ENCODE results near the gene KCNC4. TPM values are rescaled to one million over a fixed set of nuclear protein-coding genes. Genes with fewer than 3 reads are reported as not detected.

KCNC4 gene
- total RNA-seq = 12.8 TPM
- long read RNA-seq, partial matches to known transcripts = 2 of 15 reads
- long read RNA-seq, other reads (novel, unspliced or antisense) = 11 of 15 reads

DNA sequence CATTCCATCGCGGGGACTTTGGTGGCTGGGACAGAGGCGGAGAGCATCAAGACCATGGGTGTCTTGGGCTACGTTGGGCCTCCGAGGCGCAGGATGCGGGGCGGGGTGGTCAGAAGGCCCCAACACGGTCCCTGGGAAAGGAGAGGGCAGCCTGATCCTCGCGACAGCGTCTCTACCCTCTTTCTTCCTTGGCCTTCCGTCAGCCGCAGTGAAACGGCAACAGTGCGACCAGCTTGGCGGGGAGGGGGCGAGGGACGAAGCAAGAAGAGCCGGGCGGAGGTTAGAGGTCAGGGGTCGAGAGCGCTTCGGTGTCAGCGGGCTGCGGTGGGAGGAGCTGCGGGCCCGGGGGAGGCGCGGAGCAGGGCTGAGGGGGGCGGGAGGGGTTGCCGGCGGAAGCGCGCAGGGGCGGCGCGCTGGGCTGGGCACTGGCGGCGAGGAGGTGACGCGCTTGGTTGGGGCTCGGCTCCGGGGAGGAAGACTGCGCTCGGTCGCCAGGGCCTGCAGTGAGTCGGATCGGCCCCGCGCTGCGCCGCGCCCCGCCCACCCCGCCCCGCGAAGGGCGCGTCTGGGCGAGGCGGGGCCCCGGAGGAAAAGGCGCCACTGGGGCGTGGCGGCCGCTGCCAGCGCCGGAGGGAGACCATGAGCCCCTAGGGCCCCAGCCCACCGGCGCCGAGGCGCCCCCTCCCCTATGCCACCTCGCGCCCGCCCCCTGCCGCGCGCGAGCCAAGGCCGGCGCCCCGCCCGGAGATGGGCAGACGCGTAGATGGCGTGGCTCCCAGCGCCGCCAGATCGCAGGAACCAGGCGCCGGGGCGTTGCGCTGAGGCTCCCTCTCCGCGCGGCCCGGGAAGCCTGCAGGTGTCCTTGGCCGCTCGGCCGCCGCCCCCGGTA lies at the start of gene KCNC4:
KCNC4 (plus strand) TSS at position 600 of the 889 bp plus-strand sequence. CDS start 1,186 bp downstream, outside the sequence.
- peak; percentile 97 for DNase-seq (ENCODE audit: low spot score)

DNA sequence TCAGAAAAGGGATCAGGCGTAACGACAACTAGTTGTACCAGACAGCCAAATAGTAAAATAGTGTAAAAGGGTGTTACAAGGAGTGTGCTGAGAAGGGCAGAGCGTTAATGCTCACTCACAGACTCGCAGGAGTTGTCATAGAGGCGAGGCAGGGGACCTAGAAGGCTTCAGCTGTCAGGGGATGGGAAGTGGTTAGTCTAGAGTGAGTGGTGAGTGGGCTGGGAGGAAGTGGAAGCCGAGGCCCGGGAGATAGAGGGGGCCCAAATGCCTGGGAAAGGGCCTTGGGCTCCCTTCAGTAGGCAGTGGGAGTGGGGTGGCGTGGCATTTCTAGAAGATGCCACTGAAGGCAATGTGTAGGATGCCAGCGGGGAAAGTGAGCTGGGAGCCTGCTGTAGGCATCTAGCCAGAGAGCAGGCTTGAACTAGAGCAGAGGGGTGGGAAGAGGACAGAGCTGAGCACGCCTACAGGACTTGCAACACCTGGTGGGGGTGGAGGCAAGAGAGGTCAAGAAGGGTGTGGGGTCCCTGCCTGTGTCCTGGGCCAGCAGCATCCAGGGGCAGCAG lies 49.5 kb upstream of the KCNC4 start:
- no peak for DNase-seq (ENCODE audit: low spot score)

DNA sequence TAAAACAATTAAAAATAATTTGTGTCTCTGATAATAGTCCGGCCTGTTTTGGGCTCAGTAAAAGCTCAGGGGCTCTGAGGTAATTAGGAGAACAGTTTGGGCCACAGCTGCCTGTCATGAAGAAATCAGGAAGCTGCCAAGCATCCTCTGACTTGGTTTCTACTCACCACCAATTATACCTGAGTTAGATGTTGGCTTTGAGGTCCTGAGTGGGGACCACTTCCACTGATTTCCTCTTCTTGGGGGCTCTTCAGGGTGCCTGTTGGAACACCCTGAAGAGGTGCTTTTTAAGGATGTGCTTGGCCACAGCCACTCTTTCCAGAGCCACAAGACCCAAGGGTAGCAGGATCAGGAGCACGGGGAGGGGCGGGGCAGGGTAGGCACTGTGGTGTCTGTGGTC lies 48.9 kb upstream of the KCNC4 start:
- no peak for DNase-seq (ENCODE audit: low spot score)

DNA sequence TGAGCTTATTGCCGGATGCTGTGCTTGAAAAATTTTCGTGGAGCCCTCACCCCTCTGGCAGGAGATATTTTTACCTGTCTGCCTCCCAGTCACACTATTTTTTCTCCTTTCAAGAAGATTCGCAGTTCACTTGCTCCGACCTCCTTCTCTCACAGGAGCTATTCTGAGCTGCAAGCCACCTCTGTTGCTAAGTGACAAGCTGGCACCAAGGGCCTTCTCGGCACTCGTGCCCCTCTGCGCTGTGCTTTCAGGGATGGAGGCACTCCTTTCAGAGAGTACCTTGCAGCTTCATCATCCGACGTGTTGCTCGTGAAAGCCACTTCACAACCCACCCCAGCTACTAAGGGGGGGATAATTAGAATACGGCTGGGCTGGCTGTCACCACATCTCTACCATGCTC lies 48.3 kb upstream of the KCNC4 start:
- no peak for DNase-seq (ENCODE audit: low spot score)

DNA sequence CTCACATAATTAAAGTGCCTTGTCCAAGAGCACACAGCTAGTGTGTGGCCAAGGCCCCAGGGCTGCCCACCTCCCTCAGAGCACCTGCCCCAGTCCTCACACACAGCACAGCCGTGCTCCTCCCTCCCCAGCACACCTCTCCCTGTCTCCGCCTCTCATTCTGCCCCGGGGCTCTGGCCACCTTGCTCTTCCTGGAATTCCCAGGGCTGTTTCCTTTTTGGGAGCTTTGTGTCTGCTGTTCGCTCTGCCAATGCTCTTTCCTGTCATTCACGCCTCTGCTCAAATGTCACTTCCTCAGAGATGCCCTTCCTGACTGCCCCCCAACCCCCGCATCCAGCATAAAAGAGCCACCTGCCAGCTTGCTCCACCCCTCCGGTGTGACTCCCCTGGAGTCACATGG lies 46.5 kb upstream of the KCNC4 start:
- no peak for DNase-seq (ENCODE audit: low spot score)

DNA sequence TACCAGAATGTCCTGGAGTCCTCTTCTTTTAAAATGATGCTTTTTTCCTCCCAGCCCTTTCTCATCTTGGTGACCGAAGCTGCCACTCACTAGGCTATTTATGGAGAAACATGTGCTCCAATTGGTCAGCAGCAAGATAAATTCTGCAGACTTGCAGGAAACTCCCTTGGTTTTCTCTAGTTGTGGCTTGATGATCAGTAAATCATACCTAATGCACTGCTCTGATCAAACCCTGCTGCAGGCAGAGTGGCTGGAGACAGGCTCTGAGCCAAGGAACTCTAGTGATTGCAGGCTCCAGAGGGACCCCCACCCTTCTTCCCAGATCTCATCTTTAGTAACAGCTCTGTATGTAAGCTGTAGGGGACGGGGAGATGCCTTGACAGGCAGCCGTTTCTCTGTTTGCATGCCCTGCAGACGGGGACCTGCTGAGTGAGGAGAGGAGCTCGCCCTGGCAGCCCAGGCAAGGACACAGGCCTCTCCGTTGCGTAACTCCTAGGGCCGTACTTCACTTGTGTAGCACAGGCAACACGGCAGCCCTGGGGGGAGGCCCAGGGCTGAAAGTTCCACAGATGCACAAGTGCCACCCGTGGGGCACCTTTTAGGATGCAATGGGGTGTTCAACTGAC lies 45.3 kb upstream of the KCNC4 start:
- no peak for DNase-seq (ENCODE audit: low spot score)

DNA sequence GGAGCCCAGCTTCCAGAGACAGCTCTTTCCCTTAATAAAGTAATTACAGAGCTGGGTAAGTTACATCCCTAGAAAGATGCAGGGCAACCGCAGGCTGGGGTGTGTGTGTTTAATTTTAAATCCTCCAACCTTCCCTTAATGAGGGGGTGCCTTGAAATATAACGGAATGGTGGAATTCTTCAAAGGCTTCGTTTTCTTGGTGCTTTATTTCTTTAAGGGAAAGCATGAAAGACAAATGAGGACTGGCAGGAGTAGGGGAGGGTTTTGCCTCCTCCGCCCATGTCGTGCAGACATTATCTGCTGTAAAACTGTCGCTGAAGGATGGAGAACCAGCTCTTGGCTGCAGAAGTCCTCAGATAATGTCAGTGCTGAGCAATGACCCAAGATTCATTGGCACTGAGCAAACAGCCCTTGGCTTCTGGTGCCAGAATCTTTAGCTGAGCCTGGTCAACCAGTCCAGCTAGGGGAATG lies 44.3 kb upstream of the KCNC4 start:
- no peak for DNase-seq (ENCODE audit: low spot score)

DNA sequence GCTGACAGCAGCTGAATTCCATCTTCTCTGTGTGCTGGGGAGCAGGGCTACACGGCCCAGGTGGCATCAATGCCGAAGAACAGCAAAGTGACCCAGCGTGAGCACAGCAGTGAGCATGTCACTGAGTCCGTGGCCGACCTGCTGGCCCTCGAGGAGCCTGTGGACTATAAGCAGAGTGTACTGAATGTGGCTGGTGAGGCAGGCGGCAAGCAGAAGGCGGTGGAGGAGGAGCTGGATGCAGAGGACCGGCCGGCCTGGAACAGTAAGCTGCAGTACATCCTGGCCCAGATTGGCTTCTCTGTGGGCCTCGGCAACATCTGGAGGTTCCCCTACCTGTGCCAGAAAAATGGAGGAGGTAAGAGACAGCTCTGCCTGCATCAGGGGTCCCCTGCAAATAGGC lies 43.3 kb upstream of the KCNC4 start:
- DNase-seq (ENCODE audit: low spot score) = no peak

DNA sequence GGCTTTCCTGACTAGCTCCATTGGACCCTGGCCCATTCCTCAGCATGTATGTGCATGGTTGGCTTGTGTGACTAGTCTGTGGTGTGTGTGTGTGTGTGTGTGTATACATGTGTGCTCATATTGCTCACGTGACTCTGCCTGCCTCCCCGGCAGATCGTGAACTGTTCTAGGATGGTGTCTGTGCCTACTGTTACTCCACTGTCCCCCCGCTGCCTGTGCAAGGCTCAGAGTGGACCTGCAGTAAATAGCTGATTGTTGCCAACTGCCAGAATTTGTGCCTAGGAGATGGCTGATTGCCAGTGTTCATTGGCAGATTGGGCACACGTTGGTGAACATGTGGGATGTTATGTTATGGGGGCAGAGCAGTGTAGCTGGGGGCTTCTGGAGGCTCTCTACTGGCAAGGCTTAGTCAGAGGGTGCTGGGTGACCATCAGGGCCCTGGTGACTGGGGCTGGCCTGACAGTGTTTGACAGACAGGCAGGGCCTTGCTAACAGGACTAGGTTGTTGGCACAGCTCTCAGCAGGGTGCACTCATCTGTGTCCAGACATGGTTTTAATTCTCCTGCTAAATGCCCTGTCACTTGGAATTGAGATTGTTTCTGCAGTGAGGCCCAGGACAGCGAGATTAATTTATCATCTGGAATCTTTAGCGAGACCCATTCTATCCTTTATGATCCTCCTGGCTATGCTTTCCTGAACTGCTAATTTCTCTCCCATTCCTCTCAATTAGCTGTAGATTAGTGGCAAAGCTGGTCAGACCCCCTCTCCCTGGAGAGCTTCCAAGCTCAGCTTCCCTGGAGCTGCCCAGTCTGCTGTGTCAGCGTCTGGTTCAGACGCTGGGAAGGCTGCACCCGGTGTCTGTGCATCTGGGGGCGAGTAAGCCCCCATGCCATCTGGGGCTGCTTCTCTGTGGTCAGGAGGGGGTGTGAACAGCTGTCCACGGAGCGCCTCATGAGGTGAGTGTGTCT lies 39.1 kb upstream of the KCNC4 start:
- no peak for DNase-seq (ENCODE audit: low spot score)

DNA sequence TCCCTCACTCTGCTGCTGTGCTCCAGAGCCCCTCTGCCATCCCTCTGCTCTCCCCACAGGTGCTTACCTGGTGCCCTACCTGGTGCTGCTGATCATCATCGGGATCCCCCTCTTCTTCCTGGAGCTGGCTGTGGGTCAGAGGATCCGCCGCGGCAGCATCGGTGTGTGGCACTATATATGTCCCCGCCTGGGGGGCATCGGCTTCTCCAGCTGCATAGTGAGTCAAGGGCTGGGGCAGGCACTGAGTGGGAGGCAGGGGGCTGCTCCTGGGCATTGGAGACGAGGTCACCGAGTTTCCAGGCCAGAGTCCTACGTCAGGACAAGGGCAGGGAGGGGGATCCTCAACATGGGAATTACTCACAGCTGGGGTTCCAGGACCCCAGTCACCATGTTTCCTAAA lies 38.1 kb upstream of the KCNC4 start:
- no peak for DNase-seq (ENCODE audit: low spot score)

DNA sequence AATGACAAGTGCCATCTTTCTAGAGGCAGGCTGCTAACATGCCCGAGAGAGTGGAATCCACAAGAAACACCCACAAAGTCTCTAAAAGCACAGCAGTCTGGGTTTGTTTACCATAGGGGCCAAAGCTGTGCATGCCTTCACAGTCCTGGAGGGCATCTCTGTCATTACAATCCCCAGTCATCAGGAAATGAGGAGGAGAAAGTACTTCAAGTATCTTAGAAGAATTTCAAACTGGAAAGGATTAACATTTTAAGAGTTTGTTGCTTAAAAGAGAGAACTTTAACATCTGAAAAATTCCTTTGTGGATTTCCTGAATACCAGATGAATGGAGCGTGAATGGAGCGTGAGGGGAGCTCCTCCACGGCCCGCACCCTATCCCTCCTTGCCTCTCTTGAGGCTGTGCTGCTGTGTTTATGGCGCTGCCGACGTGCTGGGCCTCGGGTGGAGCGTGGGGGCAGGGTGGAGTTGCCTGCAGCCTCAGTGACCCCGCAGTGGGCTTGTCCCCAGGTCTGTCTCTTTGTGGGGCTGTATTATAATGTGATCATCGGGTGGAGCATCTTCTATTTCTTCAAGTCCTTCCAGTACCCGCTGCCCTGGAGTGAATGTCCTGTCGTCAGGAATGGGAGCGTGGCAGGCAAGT lies 36.5 kb upstream of the KCNC4 start:
- no peak for DNase-seq (ENCODE audit: low spot score)

DNA sequence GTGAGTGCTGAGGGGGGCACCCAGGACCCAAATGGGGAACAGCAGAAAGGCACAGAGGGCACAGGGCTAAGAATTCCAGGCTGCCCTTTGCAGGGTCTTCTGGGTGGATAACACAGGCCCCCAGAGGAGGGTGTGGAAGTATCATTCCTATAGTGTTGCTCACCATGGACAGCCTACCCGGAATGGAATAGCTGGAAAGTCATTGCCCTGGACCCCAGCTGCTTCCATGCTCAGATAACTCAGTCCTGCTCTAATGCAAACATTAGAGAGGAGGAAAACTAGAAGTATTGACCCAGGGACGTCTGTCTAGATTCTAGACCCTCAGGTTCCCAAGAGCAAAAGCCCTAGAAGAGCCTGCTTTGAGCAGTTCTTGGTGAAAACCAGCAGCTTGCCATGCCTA lies 35.2 kb upstream of the KCNC4 start:
- DNase-seq (ENCODE audit: low spot score) = no peak

DNA sequence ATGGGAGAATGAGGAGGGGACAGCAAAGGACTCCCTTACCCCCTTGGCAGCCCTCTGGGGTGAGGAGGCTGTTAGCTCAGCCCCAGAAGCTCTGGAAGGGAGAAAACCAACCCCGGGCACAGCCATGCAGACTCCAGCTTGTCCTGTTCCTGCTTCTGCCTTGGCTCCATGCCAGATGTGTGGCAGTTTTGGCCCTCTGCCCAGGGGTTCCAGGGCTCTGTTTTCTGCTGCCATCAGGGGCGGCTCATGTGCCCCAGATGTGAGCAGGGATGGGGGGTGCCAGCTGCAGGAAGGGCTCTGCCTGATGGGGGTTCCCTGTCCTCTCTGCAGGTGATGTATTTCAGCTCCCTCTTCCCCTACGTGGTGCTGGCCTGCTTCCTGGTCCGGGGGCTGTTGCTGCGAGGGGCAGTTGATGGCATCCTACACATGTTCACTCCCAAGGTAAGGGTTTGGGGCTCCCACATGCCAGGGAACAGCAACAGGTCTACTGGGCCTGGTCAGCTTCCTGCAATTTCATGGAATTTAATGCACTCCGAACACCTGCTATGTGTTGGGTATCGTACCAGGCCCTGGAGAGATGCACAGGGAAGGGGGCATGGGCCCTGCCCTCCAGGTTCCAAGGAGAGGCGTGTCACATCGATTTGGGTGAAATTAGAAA lies 33.7 kb upstream of the KCNC4 start:
- DNase-seq (ENCODE audit: low spot score) = no peak

DNA sequence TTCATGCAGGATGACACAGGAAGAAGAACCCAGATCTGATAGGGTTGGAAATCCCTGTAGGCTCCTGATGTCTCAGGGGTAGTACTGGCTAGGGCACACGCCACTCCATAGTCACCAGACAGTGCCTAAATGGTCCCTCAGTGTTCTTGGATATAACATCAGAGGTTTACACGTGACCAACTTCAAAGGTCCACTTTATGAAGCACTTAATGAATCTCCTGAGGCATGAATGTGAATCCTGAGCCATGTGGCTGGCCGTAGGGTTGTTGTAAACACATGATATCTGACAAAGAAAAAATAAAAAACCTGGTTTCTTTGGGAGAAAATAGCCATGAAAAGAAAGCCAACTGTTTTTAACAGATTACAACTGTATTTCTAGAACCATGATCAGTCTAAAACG lies 32.3 kb upstream of the KCNC4 start:
- no peak for DNase-seq (ENCODE audit: low spot score)

DNA sequence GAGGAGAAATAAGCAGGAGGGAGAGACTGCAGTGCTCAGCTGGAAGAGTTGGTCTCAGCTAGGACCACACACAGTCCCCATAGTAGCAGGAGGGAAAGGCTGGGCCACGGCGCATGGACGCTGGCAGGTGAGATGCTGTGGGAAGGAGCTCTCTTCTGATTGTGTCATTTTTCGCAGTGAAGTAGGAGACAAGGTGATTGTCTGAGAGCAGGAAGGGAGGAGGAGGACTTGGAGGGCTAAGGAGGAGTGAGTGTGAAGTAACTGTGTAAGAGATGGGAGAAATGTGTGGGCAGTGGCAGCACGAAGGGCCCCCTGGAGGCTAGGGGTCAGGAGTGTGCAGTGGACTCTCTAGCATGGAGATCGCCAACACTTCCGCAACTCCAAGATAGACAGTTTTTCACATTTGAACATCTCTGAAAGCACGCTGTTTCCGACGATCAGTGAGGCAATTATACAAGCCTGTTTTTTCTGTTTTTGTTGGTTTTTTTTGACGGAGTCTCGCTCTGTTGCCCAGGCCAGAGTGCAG lies 26.4 kb upstream of the KCNC4 start:
- no peak for DNase-seq (ENCODE audit: low spot score)

DNA sequence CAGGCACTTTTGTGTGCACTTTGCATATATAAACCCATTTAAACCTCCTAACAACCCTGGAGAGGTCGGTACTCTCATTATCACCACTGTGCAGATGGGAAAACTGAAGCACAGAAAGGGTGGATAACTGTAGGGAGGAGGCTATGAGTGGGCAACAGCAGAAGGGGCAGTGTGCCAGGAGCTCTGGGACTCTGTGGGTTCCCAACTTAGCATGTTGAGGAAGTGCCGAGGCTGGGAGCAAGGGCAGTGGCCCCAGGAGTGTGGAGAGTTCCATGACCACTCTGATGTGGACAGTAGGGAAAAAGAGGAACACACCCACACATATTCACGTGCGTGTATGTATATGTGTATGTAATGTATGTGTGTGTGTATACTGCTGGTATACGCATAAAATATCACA lies 25.7 kb upstream of the KCNC4 start:
- DNase-seq (ENCODE audit: low spot score) = no peak

DNA sequence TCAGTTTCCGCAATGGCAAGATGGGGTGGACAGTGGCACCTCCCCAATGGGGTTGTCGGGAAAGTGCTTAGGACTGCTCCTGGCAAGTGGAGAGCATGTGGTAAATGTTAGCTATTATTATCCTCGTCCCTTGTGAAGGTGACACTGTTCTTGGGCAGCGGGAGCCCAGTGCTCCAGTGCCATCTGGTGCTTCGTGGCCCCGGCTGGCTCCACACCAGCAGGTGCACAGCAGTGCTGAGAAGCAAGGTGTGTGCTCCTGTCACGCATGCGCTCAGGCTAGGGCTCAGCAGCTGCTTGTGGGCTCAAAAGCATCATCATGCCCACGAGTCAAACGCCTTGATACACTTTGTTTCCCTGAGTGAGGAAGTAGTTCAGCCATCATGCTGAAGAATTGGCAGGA lies 24.9 kb upstream of the KCNC4 start:
- DNase-seq (ENCODE audit: low spot score) = no peak

DNA sequence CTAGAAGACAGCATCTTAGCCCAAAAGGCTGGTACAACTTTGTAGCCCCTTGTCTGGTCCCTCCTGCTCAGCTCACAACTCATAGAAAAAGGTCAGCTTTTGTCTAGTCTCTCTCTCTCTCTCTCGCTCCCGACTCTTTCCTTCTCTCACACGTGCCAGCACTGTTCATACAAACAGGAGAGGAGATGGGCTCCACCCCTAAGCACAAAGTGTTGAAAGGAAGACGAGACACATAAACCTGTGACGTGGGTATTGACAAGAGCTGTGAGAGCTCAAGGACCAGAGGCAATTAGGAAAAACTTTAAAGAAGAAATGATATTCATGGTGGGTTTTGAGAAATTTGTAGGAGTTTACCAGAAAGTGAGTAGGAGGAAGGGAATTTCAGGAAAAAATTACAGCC lies 23.6 kb upstream of the KCNC4 start:
- DNase-seq (ENCODE audit: low spot score) = no peak

DNA sequence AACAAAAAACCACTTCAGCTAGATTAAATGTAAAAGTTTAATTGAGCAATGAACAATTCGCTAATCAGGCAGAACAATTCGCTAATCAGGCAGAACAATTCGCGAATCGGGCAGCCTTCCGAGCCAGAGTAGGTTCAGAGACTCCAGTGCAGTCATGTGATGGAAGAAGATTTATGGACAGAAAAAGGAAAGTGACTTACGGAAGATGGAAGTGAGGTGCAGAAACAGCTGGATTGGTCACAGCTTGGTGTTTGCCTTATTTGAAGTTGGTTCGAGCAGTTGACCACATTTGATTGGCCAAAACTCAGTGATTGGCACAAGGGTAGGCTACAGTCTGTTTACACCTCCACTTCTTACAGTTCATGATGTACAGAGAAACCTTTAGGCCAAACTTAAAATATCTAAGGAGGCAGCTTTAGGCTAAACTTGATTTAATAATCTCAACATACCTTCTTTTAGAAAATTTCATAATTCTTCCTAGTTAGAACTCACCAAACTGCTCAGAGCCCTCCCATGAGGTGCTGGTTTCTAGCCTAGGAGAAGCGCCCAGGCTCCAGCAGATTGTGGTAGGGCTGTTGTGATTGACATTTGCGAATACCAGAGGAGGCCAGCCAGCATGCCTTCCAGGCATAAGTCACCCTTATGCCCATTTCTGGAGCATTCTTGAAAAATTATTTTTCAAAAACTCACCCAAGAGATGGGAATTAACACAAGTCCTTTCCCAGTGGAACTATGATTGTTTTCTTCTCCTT lies 22.8 kb upstream of the KCNC4 start:
- DNase-seq (ENCODE audit: low spot score) = no peak

Measured in mesenteric fat pad (tissue), 1 donor.